K562 (cell line): ENCODE measurements around the gene KIN. TPM values are rescaled to one million over a fixed set of nuclear protein-coding genes. Genes with fewer than 3 reads are reported as not detected.

ENCODE experiments used
- ATAC-seq: fragments of 200-7000 bp; cut with Tn5 transposase; 3 replicates; pipeline ENCODE4 v1.9.1; 2020; ENCODE audit warnings: moderate library complexity
- BruUV-seq: library from RNA; stranded (reverse); fragments of 400-500 nt; replicated peaks from 2 replicates; lab custom pipeline; 2021; lab: Mats Ljungman, UMichigan
- CTCF ChIA-PET: fragments of 300-600 bp; formaldehyde crosslinking; extraction: SDS; loops from one replicate; lab custom pipeline; 2021; ENCODE audit warnings: low intra/inter-chr PET ratio; lab: Yijun Ruan, JAX
- POLR2A ChIA-PET: fragments of 300-600, 350-650 bp; sonication (Branson Sonifier 250); formaldehyde crosslinking; extraction: SDS; loops from one replicate; lab custom pipeline; 2021; ENCODE audit warnings: antibody characterized with exemption, inconsistent platforms; lab: Yijun Ruan, JAX
- DNase-seq, 4 experiments: peaks; one replicate each; pipeline versions ENCODE4 v3.0.0 to v3.0.0-alpha.2; 2011 to 2018; ENCODE audit warnings: low spot score in 3 of 4, mixed read lengths in 3 of 4; ENCODE audit errors: extremely low read depth in 1 of 4
- FAIRE-seq: peaks from 2 replicates; lab custom pipeline; 2011; peaks lifted over from hg19 to GRCh38; lab: Jason Lieb, UNC
- H2AFZ ChIP-seq: 2 replicates; pipeline ENCODE4 v1.6.0; 2011; ENCODE audit warnings: low read depth, low read length, control low read depth, inconsistent platforms
- H3K27ac ChIP-seq: fragments of 200-600 bp; 3 replicates; pipeline ENCODE4 v1.8.0; 2011; ENCODE audit warnings: low read depth, mild to moderate bottlenecking, control low read depth, inconsistent platforms, low read length, moderate library complexity, mixed read lengths; ENCODE audit errors: extremely low read depth
- H3K27me3 ChIP-seq, 2 experiments: fragments of 300-600 bp in 1 of 2; 2 replicates in 1 of 2; 3 replicates in 1 of 2; pipeline versions ENCODE4 v1.6.0 to v1.8.0; 2011; ENCODE audit warnings: inconsistent platforms in 2 of 2, low read length in 2 of 2, mild to moderate bottlenecking in 1 of 2, mixed read lengths in 1 of 2, moderate library complexity in 1 of 2; ENCODE audit not compliant: control insufficient read depth in 2 of 2, insufficient read depth in 2 of 2
- H3K36me3 ChIP-seq: fragments of 300-600 bp; 3 replicates; pipeline ENCODE4 v1.8.0; 2011; ENCODE audit warnings: mild to moderate bottlenecking, low read length, inconsistent platforms; ENCODE audit not compliant: control insufficient read depth, insufficient read depth
- H3K4me1 ChIP-seq, 2 experiments: fragments of 200-600 bp in 1 of 2; replicated peaks in 1 of 2; 2 replicates in 1 of 2; 3 replicates in 1 of 2; pipeline versions ENCODE4 v1.5.1 to v1.8.0; 2011; ENCODE audit warnings: inconsistent platforms in 2 of 2, low read length in 2 of 2, mild to moderate bottlenecking in 1 of 2, mixed read lengths in 1 of 2, moderate library complexity in 1 of 2; ENCODE audit not compliant: control insufficient read depth in 2 of 2, insufficient read depth in 2 of 2
- H3K4me2 ChIP-seq: 2 replicates; pipeline ENCODE4 v1.6.1; 2011; ENCODE audit warnings: low read length, control low read depth, inconsistent platforms, mixed read lengths; ENCODE audit not compliant: insufficient read depth
- H3K4me3 ChIP-seq: fragments of 200-600 bp; sonication (generic), shearing (Covaris generic); 2 replicates; pipeline ENCODE4 v1.5.1; 2016; ENCODE audit warnings: control low read depth, inconsistent platforms
- H3K79me2 ChIP-seq: fragments of 200-600 bp; 3 replicates; pipeline ENCODE4 v1.8.0; 2011; ENCODE audit warnings: low read length, inconsistent platforms; ENCODE audit not compliant: control insufficient read depth, insufficient read depth
- H3K9ac ChIP-seq, 2 experiments: 2 replicates each; pipeline versions ENCODE4 v1.6.0 to v1.6.1; 2011; ENCODE audit warnings: low read depth in 2 of 2, low read length in 2 of 2, control low read depth in 1 of 2, inconsistent platforms in 1 of 2, mild to moderate bottlenecking in 1 of 2, mixed read lengths in 1 of 2; ENCODE audit not compliant: insufficient read depth in 1 of 2
- H3K9me1 ChIP-seq: one replicate; pipeline ENCODE4 v1.6.0; 2011; ENCODE audit warnings: inconsistent platforms, mild to moderate bottlenecking, low read length, moderate library complexity; ENCODE audit not compliant: control insufficient read depth, insufficient read depth
- H3K9me3 ChIP-seq: replicated peaks from 2 replicates; pipeline ENCODE4 v1.5.1; 2011; ENCODE audit warnings: low read depth, low read length, inconsistent platforms; ENCODE audit not compliant: control insufficient read depth, insufficient read depth
- H4K20me1 ChIP-seq: replicated peaks from 2 replicates; pipeline ENCODE4 v1.6.1; 2011; ENCODE audit warnings: low read length, inconsistent platforms, mixed read lengths; ENCODE audit not compliant: control insufficient read depth, insufficient read depth
- CTCF ChIP-seq, 3 experiments: IDR thresholded peaks in 2 of 3; conservative IDR thresholded peaks in 1 of 3; 2 replicates each; pipeline ENCODE4 v1.5.1; 2011 to 2012; ENCODE audit warnings: low read length in 3 of 3, mild to moderate bottlenecking in 3 of 3, control low read depth in 2 of 3, improper control_type of control experiment in 1 of 3, inconsistent platforms in 1 of 3, low read depth in 1 of 3, mixed read lengths in 1 of 3, moderate library complexity in 1 of 3; ENCODE audit not compliant: insufficient read depth in 2 of 3
- HMG20B ChIP-seq: fragments of 250-450 bp; sonication (Bioruptor Pico); IDR thresholded peaks from 2 replicates; pipeline ENCODE4 v1.5.0; 2021; ENCODE audit warnings: mild to moderate bottlenecking
- HMGN3 ChIP-seq: IDR thresholded peaks from 2 replicates; pipeline ENCODE4 v1.6.1; 2011; ENCODE audit warnings: borderline replicate concordance, low read depth, mild to moderate bottlenecking, mixed read lengths, low read length; ENCODE audit not compliant: insufficient read length; ENCODE audit errors: extremely low read depth
- KAT7 ChIP-seq: sonication (generic); formaldehyde crosslinking; IDR thresholded peaks from 2 replicates; pipeline ENCODE4 v1.8.0; 2022; ENCODE audit warnings: missing genetic modification reagents, mild to moderate bottlenecking, borderline replicate concordance
- LEF1 ChIP-seq: fragments of 450-650 bp; IDR thresholded peaks from 2 replicates; pipeline ENCODE4 v1.6.1; 2016; ENCODE audit warnings: mild to moderate bottlenecking
- POLR2B ChIP-seq: fragments of 450-650 bp; IDR thresholded peaks from 2 replicates; pipeline ENCODE4 v1.6.1; 2018; ENCODE audit warnings: low read depth; ENCODE audit not compliant: partially characterized antibody
- PRPF4 ChIP-seq: fragments of 200-400 bp; formaldehyde crosslinking; IDR thresholded peaks from one replicate; pipeline ENCODE4 v1.6.1; 2017; ENCODE audit warnings: low read length, low read depth, mild to moderate bottlenecking; ENCODE audit not compliant: insufficient read depth, poor library complexity, severe bottlenecking
- RBM39 ChIP-seq: fragments of 200-400 bp; formaldehyde crosslinking; optimal IDR thresholded peaks from 2 replicates; pipeline ENCODE3; 2018; ENCODE audit warnings: low read depth, low read length
- SIN3B ChIP-seq: fragments of 450-650 bp; IDR thresholded peaks from 2 replicates; pipeline ENCODE4 v1.6.1; 2017; ENCODE audit warnings: low read depth, mild to moderate bottlenecking, moderate library complexity
- ZBTB33 ChIP-seq: sonication (generic); formaldehyde crosslinking; IDR thresholded peaks from 2 replicates; pipeline ENCODE4 v1.8.1; 2023; ENCODE audit warnings: mild to moderate bottlenecking, missing genetic modification reagents
- ZNF140 ChIP-seq: fragments of 250-450 bp; sonication (Bioruptor Pico); IDR thresholded peaks from 2 replicates; pipeline ENCODE4 v1.8.0; 2021; ENCODE audit warnings: moderate library complexity, mild to moderate bottlenecking, inconsistent platforms
- ZNF655 ChIP-seq: fragments of 250-450 bp; sonication (Bioruptor Pico); IDR thresholded peaks from 2 replicates; pipeline ENCODE4 v1.5.0; 2021
- WGBS: fragments of 100-300 bp; shearing (Covaris generic); methylation state at CpG from one replicate; pipeline ENCODE4 v1.1.6; 2016; ENCODE audit warnings: low coverage, mixed read lengths; ENCODE audit not compliant: insufficient coverage; ENCODE audit errors: missing lambda C conversion rate; 5-methylcytosine and 5-hydroxymethylcytosine counted together
- in situ Hi-C: fragments of 300-500 bp; cut with MboI; formaldehyde crosslinking; loops from 4 replicates; pipeline ENCODE4 v1.15.0; 2018; ENCODE audit warnings: inconsistent platforms, mixed read lengths
- intact Hi-C: fragments of 100-400 bp; cut with micrococcal nuclease; formaldehyde crosslinking; loops from 2 replicates; pipeline ENCODE4 v1.14.2; 2022
- polyA plus RNA-seq, 8 experiments: library from polyadenylated mRNA; depleted of rRNA in 4 of 8; stranded (reverse) in 5 of 8; unstranded in 3 of 8; fragments of >200 nt; fragmentation: Nextera tagmentation in 2 of 8; fragmentation: Illumina TruSeq in 1 of 8; extraction: Ambion mirVana in 2 of 8; extraction: Trizol in 1 of 8; gene quantifications; 2 replicates each; pipeline versions ENCODE4 v1.2.1 to v1.2.3, GENCODE V29; 2011 to 2014; ENCODE audit warnings: inconsistent platforms in 1 of 8, missing spikeins in 1 of 8
- total RNA-seq, 7 experiments: library from RNA; depleted of rRNA in 6 of 7; stranded (reverse); fragments of >200 nt in 6 of 7; fragmentation: Illumina TruSeq in 2 of 7; extraction: Trizol in 2 of 7; gene quantifications; 2 replicates each; pipeline versions ENCODE4 v1.2.1 to v1.2.3, GENCODE V29; 2011 to 2021; ENCODE audit warnings: low replicate concordance in 1 of 7

KIN gene
- total and polyA plus RNA-seq, 9 of the 15 experiments (the other 6 are each of a cell fraction or from before 2014, with no cell fraction given), result 11.7 to 35.6 (median 16.0) TPM

- TF ChIP-seq LEF1, result no peak
- no peak for TF ChIP-seq PRPF4
- TF ChIP-seq RBM39, result no peak
- no peak for TF ChIP-seq SIN3B
- no peak for TF ChIP-seq HMG20B
Measured at GRCh38 chr10:7738536-7739407, 49.0 kb downstream of the KIN start (continued).

GRCh38 chr10:7734821-7735220 lies 53.0 kb downstream of the KIN start:
- ChIA-PET CTCF (no interaction called here), POLR2A (interaction anchor here (0.6 kb wide), 1 partner anchor 274 kb away, joined by 3 read pairs; no protein-coding TSS in a partner anchor)
- H3K36me3 ChIP-seq, result no peaks in the 10 kb centered on the region
- in situ Hi-C loops, result no loop called here
- H3K4me3 ChIP-seq, result no peak overlapping the region
- H3K4me1 ChIP-seq, result peaks cover 0 to 4% of the 10 kb centered on the region in 2 experiments; a peak in 1 of 5 replicates
- no peak overlapping the region for H3K4me2 ChIP-seq
- no peak overlapping the region for H2AFZ ChIP-seq
- ATAC-seq, result no peak; the same call in 2 of the 3 replicates
- no peak overlapping the region for H3K9ac ChIP-seq
- H3K9me3 ChIP-seq, result no peaks in the 10 kb centered on the region
- H3K9me1 ChIP-seq, result no peaks in the 10 kb centered on the region
- WGBS, result 33% methylated on average over 11 of the region's 13 CpGs
- H3K27me3 ChIP-seq, result peaks cover 16 to 32% of the 10 kb centered on the region in 2 experiments
- intact Hi-C loops, result no loop called here
- H3K79me2 ChIP-seq, result no peaks in the 10 kb centered on the region
- no peaks in the 10 kb centered on the region for H4K20me1 ChIP-seq
- no peak for DNase-seq
- no peak for FAIRE-seq
- no TSS peak for BruUV-seq
- no peak overlapping the region for H3K27ac ChIP-seq
- TF ChIP-seq ZBTB33 (CRISPR knock-in tag) (0 out of 2 replicates have a peak, but pooled peaks have one; percentile 31), ZNF140 (CRISPR knock-in tag) (no peak), KAT7 (no peak), HMGN3 (no peak), ZNF655 (CRISPR knock-in tag) (no peak), CTCF (IDR thresholded peaks at IDR 0.05 in 2 of 3, conservative IDR thresholded peaks at IDR 0.05 in 1 of 3; ENCODE audit: insufficient read depth in 2 of 3, low read depth in 1 of 3, low read length in 3 of 3) (peak in 1 of 3 experiments; percentile 6; a peak in 1 of 6 replicates), POLR2B (no peak)
